Bone marrow (tissue), 2 donors: ENCODE data around the gene SUMO1.
"Not testable (repeated sequence)": the region's sequence is repeated elsewhere in the genome, so short reads cannot be mapped to it uniquely, and the experiment has no call there.

Source experiments
- DNase-seq, 2 donors: peaks; one replicate each; lab custom pipeline; 2025; lab: John Stamatoyannopoulos, UW

SUMO1 gene

DNA sequence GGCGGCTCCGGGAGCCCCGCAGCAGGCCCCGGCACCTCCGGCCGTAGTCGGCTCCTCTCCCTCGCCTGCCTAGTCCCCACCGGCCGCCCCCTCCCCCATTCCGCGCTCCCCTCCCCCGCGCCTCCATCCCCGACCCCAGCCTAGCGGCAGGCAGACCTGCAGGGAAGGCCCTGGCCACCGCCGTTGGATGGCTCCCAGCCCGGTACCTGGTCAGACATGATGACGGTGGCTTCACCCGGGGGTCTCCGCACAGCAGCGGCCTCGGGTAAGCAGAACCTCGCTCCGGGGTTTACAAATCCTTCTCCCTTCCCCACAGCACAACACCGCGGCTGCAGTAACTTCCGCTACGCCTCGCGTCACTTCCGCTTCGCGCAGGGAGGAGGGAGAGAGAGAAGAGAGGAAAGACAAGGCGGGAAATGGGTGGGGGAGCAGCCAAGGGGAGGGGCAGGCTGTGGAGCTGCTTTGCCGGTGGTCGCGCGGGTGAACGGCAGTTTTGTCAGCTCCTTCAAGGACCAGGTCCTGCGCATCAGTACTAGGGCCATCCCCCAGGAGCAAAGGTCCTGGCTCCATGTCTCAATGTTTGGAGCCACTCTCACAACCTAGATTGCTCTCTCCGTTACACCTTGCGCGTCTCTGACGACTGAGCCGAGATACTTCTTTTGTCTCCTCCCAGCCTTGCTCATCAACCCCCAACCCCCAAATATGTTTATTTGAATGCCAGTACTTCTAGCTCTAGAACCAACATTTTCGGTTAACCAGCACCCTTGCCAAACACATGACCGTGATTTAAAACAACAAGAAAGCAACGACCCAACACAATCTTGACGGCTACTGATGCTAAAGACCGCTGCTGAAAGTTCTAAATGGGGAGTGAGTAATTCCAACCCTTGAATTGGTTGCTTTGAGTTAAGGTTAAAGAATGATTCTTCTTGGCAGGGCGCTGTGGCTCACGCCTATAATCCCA lies at the start of gene SUMO1:
TSS of gene SUMO1 (minus strand) at position 364 of the 964 bp plus-strand sequence. CDS start at position 218, 146 bp downstream.
- peak; percentile 78 to 86 for DNase-seq

DNA sequence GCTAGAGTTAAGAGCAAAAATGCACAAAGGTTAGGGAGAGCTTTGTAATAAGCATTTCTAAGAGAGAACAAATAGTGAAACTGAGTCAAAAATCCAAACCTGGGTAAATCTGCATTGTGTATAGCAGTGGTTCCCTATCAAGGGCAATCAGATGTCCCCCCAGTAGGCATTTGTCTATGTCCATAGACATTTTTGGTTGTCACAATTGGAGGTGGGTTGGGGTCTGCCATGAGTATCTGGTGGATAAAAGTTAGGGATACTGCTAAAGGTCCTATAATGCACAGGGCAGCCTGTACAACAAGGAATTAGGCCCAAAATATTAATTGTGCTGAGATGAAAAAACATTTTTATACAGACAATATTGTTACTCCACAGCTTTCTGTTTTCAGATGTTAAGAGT lies 48.2 kb upstream of the SUMO1 start:
- no peak for DNase-seq

DNA sequence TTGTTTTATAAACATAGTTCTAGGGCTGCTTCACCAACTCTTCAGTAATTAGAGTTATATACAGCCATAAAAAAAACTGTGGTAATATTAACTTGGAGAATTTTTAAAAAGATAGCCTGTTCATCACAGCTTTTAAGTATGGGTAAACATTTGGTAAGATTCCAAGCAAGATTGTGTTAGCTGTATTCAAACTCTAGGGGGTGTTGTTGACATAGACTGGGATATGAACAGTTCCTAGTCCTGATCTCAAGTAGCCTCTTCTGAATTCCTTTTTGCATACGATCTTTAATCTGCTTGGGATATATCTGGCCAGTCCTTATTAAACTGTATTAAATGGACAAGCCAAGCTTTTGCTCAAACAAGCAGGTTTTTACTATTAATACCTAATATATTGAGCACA lies 40.5 kb upstream of the SUMO1 start:
- peak in 1 of 2 donors; percentile 20 for DNase-seq

DNA sequence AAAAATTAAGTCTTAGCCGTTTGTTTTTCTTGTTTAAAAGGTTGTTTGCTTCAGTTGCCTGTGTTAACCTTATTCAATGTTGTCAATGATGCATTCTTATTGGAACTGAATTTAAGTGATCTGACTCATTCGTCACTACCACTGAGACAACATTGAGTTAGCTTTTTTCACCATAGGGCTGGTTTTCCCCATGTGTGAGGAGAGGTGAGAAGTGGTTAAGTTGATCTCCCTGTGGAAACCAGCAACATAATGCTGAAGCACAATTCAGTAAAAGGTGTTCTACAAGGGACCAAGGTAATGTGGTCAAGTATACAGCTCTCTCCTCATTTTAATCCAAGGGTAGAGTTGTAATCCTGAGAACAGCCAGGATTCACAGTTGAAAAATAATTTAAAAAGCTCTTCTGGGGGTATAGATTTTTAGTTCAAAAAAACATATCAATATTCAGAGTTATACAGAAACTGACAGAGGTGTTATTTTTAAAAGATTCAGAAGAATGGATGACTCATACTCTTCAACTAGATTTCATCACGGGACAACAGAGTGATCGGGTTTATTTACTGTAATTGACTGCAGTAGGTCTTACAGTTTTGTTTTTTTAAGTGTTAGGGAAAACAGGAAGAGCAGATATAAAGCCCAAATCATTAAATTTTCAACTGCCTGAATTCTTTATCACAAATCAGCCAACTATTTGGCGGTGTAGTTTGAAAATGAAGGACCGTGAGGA lies 39.8 kb upstream of the SUMO1 start:
- no peak for DNase-seq

DNA sequence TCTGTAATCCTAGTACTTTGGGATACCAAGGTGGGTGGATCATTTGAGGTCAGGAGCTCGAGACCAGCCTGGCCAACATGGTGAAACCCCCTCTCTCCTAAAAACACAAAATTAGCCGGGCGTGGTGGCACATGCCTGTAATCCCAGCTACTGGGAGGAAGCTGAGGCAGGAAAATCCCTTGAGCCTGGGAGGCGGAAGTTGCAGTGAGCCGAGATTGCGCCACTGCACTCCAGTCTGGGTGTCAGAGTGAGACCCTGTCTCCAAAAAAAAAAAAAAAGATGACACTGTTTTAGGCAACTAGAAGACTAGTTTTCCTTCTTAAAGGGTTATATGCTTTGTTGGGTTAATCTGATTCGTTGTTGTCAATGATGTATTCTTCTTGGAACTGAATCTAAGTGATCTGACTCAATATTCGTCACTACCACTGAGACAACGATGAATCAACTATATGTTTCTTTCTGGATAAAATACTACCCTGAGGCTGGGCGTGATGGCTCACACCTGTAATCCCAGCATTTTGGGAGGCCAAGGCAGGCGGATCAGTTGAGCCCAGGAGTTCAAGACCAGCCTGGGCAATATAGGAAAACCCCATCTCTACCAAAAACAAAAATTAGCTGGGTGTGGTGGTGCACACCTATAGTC lies 37.8 kb upstream of the SUMO1 start:
- not testable (repeated sequence) for DNase-seq

DNA sequence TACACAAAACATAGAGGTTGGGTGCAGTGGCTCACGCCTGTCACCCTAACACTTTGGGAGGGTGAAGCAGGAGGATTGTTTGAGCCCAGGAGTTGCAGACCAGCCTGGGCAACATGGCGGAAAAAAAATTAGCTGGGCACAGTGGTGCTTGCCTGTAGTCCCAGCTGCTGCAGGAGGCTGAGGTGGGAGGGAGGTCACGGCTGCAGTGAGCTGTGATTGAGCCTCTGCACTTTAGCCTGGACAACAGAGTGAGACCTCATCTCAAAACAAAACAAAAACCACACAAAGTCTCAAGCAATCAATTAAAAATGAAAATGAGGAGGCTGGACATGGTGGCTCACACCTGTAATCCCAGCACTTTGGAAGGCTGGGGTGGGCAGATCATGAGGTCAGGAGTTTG lies 32.1 kb upstream of the SUMO1 start:
- DNase-seq = no peak

DNA sequence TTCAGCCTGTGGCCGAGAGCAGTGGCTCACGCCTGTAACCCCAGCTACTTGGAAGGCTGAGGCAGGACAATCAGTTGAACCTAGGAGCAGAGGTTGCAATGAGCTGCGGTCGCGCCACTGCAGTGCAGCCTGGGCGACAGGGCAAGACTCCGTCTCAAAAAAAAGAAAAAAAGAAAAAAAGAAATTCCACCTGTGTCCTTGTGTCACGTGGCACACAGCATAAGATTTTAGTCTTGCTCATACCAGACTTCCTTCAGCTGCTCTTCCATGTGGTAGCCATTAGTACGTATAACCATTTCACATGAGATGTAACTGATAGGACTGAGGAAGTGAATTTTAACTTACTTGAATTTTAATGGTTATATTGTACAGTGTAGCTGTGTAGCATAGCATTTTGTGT lies 31.2 kb upstream of the SUMO1 start:
- no peak for DNase-seq

DNA sequence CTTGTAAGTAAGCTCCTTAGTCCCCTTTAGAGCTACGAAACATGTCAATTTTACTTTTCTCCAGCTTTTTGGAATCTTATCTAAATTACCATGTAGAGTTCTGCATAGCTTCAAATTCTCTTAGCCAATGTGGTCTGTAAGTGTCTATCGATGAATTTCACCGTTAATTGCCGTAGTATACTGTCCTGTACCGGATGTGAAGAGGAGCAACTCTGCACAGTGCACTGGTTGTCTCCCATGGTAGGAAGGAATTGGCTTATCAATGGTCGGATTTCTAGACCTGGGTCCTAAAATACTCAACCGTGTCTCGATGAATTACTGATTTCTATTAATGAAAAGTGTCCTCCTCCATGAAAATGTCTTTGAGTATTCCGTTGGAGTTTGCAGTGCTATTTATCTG lies 29.1 kb upstream of the SUMO1 start:
- DNase-seq = no peak

DNA sequence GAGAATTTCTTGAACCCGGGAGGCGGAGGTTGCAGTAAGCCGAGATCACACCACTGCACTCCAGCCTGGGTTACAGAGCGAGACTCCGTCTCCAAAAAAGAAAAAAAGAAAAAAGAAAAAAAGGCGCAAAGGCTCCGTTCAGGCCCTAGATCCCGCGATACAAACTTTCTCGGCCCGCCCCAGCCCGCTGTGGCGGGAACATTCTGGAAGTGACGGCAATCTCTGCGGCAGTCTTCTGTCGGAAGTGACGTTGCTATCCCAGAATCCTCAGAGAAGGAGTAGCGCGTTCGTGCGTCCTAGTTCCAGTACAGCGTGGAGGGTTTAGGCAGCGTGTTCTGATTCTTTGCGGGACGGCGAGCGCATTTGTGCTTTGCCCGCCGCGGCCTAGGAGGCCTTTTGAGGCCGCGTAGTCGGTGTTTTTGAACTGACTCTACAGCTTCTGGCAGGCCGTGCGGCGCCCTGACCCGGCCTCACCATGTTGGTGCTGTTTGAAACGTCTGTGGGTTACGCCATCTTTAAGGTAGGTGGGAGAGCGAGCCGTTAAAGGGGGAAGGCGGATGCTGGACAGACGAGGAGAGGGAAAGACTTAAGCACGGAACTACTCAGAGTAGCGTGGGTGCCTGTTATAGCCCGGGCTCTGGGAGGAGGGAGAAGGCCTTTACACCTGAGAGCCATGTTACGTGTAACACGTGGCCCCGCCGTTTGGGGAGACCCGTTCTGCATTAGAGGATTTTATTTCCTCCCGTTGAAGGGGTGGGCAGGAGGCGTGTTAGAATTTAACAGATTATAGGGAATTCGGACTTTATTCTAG lies 27.3 kb upstream of the SUMO1 start, which contains the start of gene NOP58:
TSS of gene NOP58 (plus strand) at position 297 of the 811 bp plus-strand sequence. CDS start at position 476, 179 bp downstream.
- peak; percentile 55 to 84 for DNase-seq

DNA sequence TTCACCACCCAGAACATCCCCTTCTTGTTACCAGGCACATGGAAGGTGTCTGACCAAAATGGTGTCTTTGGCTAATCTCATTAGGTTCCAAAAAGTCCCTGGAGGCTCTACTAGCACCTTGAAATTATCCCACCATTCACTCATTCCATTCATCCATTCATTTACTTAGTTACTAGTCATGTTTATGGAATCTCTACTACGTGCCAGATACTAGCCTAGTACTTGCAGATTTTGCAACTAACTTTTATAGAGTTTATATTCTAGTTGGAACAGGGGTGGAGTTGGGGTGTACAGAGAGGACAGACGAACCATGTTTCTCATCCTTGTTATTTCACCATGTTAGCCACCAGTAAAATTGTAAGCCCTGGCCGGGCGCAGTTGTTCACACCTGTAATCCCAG lies 23.1 kb upstream of the SUMO1 start:
- no peak for DNase-seq

DNA sequence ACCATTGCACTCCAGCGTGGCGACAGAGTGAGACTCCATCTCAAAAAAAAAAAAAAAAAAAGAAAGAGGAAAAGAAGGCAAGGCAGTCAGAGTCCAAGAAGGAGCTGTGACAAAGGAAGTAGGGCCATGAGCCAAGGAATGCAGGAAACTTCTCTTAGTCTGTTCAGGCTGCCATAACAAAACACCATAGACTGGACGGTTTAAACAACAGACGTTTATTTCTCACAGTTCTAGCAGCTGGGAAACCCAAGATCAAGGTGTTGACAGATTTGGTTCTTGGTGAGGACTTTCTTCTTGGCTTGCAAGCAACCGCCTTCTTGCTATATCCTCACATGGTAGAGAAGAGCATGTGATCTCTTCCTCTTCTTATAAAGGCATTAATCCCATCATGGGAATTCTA lies 13.1 kb upstream of the SUMO1 start:
- DNase-seq = no peak

DNA sequence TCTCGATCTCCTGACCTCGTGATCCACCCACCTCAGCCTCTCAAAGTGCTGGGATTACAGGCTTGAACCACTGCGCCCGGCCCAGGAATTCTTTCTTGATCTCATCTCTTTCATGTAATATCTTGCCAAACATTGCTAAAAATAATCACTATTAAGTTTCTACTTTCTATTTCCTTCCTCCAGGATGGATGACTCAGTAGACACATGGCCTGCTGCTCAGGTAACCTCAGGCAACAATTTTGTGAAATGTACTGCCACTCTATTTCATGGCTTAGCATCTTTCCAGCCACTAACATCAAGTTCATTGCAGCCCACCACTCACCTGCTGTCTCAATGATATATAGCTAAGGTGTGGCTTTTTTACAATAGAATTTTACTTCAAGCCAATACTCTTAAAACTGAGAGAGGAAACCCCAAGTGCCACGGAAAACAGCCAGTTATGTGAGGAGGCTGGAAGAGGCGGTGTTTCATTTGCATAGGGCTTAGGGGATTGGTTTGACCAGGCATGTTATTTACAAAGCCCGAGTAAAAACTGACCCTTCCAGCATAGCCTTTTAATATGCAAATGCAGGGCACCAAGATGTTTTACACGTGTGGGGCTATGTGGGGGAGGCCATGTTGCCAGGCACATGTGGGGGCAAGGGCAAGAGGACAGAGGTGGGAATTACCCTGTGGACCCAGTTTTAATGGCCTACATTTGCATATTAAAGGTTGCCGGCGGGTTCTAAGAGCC lies 11.3 kb upstream of the SUMO1 start:
- no peak for DNase-seq

DNA sequence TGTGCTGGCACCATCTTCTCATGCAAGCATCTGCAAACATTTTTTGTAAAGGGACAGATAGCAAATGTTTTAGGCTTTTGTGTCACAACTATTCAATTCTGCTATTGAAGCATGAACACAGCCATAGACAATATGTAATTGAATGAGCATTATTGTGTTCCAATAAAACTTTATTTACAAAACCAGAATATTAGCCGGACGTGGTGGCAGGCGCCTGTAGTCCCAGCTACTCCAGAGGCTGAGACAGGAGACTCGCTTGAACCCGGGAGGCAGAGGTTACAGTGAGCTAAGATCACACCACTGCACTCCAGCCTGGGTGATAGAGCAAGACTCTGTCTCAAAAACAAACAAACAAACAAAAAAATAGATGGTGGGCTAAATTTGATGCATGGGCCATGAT lies 9.3 kb upstream of the SUMO1 start:
- not testable (repeated sequence) for DNase-seq

DNA sequence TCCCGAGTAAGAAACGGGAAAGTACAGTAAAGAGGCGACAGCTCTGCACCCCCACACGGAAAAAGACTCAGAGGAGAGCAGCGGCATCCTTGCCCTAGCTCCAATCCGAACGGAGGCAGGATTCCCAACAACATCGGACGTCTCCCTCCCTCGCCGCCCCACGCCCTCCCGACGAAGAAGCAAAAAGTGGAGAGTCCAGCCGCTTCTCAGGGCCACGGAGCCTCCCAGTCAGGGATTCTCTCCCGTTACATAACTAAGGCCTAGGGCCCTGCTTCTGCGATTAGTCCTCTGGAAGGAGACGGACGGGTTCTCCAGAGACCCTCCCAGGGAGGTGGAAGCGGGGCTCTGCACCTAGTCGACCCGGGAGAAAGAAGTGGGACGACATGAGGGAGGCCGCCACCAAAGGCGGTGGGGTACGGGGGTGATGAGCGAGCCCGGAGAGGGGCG lies 587 bp downstream of the SUMO1 start:
- DNase-seq = peak in 1 of 2 donors; percentile 56

DNA sequence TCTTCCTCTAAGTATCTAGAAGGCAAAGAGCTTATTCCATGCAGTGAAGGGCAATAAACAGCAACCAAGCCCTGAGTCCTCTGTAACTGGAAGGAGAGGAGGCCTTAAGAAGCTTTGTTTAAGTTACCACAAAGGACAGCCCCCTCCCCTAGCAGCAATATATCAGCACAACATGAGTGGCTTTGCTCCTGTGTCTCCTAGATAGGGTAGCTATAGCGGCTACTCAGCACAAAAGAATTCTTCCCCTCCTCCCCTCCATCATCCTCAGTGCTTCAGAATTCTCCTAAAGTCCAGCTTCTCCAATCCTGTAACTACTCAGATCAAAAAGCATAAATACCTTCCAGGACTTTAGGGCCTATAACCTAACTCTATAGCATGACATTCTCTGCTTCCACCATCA lies 16.5 kb downstream of the SUMO1 start:
- no peak for DNase-seq

DNA sequence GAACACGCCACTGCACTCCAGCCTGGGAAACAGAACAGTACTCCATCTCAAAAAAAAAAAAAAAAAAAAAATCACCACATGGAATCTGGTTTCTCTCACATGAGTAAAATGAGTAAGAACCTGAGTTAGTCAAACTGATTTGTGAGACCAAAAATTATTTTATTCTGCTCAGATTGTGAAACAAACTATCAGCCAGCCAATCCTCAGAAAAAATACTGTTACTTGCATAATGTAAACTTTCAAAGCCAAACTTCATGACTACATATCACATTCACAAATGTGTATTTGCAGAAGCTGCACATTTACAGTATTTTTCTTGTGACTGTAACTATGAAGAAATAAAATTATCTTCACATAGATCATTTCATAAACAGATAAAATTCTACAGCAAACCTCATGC lies 23.2 kb downstream of the SUMO1 start:
- DNase-seq = no peak

DNA sequence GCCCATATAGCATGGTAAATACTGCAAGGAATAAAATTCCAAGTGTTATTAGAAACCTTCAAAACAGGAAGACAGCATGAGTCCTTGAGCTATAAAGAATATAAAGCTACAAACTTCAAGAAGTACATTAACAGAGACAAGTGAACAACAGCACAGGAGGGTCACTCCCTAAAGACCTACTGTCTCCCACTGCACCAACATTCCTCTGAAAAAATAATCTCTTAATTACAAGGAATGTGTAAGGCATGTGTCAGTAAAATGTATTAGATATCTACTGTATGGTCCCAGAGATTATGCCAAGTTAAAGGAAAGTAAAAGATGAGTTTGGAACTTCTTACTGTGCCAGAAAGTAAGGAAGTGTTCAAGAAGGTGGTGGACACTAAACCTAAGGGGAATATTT lies 29.9 kb downstream of the SUMO1 start:
- DNase-seq = no peak

DNA sequence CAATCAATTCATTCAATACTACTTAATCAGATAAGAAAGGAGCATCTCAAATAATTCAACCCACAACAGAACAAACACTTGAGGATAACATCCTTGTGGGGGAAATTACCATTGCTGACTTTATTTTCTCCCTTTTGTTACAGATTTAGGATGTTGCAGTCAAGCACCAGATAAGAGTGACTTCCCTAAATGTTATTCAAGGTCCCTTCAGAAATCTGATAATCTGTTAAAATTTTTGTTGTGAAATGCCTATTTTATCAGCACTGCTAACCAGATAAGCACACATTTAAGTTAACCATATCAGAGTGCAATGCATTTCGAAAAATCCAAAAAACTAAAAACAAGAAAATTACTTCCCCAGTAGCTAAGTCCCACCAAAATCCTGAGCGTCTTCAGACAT lies 33.5 kb downstream of the SUMO1 start:
- no peak for DNase-seq

DNA sequence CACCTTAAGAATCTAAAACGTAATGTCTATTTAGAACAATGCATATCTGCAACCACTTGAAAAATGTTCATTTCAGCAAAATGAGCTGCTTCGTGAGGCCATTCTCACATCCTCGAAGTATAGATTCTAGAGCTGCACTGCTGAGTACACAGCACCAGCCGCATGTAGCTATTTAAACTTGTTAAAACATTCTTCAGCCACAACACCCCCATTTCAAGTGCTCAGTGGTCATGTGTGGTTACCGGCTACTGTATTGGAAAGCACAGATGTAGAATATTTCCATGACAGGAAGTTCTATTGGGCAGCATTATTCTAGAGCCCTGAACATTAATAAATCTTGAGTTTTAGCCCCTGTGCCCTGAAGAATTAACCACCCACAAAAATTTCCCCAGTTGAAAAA lies 35.0 kb downstream of the SUMO1 start:
- DNase-seq = no peak

DNA sequence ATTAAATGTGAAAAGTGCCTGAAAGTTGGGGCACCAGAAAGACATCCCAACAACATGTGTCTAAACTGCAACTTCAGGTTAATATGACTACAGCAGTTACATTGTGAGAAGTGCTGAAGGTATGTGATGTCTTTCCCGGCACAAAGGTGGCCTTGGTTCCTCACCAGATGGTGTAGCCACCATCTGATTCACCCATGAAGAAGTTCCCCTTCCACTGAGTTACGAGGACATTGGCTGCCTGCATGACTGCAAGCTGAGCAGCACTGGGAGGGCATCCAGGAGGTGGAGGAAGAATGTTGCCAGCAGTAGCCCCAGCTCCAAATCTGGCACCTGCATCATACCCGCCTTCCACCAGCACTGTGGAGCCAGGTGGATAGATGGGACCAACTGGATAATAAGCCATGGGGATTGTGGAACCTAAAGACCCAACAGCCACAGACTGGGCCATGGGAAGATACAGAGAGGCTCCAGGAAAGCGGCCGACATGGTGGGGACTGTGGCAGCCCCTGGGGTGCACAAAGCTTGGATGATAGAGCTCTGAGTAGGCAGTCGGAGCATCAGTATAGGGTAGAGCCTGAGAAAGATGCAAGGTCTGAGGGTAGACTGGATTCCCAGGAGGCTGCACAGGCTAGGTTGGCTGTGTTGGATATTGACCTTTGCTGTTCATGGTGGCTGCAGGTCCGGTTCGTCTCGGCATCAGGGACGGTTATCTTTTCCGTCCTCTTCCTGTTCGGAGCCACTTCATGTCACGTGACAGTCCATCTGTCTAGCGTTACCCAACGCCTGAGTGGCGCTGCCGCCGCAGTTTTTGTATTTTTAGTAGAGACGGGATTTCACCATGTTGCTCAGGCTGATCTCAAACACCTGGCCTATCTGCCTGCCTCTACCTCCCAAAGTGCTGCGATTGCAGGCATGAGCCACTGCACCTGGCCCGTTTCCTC lies 36.9 kb downstream of the SUMO1 start:
- DNase-seq = no peak
